Testis (tissue), 2 donors: ENCODE measurements around the gene KIF26B.
"Not testable (repeated sequence)": the region's sequence is repeated elsewhere in the genome, so short reads cannot be mapped to it uniquely, and the experiment has no call there.

Experiments used
- CTCF ChIP-seq, 3 experiments: fragments of 450-650 bp in 2 of 3; fragments of 200-600 bp in 1 of 3; sonication (generic) in 1 of 3; IDR thresholded peaks; one replicate each; pipeline ENCODE4 v1.5.1; 2016 to 2019; ENCODE audit warnings: antibody characterized with exemption in 3 of 3, mild to moderate bottlenecking in 2 of 3, moderate library complexity in 1 of 3
- POLR2A ChIP-seq: fragments of 450-650 bp; IDR thresholded peaks from one replicate; pipeline ENCODE4 v1.6.1; 2017; ENCODE audit warnings: antibody characterized with exemption, mild to moderate bottlenecking, moderate library complexity

- TF ChIP-seq CTCF (IDR thresholded peaks at IDR 0.05); POLR2A: not testable (repeated sequence)
Measured at GRCh38 chr1:245355851-245356630, 201.3 kb downstream of the KIF26B start.
